HG03457 (cell line): ENCODE measurements around the gene ARL3.
"Not testable (repeated sequence)": the region's sequence is repeated elsewhere in the genome, so short reads cannot be mapped to it uniquely, and the experiment has no call there.

ENCODE experiments used
- ATAC-seq: cut with Tn5 transposase; IDR thresholded peaks from one replicate; pipeline ENCODE4 v1.9.1; 2021; ENCODE audit warnings: moderate number of reproducible peaks; ENCODE audit not compliant: unreplicated experiment

Gene ARL3

DNA sequence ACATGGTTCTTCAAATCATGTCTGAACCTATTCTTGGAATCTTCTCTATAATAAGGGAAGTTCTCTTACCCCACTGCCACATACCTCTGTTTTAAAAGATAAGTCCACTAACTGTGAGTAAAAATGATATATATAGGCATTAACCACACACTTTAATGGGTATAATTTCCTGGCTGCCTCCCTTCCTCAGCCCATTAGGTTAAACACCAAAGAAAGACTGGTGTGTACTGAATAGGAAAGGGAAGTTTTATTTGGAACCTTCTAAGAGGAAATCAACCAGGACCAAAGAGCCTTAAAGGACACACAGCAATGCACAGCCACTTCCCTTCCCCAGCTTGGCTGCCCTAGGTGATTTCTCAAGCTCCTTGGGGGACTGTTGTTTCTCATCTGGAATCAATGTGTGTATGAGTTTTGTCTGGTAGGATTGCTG, 24.5 kb upstream of the ARL3 start:
- no peak for ATAC-seq

DNA sequence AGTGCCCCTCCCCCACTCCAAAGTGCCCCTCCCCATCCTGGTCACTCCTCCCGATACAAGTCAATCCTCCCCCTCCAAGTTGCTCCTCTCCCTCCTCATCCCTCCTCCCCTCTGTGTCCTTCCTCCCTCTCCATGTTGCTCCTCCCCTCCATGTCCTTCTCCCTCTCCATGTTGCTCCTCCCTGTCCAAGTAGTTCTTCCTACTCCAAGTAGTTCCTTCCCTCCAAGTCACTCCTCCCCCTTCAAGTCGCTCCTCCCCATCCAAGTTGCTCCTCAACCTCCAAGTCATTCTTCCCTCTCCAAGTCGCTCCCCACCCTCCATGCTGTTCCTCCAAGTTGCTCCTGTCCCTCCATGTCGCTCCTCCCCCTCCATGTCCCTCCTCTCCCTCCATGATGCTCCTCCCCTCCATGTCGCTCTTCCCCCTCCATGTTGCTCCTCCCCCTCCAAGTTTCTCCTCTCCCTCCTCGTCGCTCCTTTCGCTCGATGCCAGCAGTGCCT, 20.9 kb upstream of the ARL3 start:
- no peak for ATAC-seq

GRCh38 chr10:102732661-102733060, 18.5 kb upstream of the ARL3 start:
- no peak for ATAC-seq

DNA sequence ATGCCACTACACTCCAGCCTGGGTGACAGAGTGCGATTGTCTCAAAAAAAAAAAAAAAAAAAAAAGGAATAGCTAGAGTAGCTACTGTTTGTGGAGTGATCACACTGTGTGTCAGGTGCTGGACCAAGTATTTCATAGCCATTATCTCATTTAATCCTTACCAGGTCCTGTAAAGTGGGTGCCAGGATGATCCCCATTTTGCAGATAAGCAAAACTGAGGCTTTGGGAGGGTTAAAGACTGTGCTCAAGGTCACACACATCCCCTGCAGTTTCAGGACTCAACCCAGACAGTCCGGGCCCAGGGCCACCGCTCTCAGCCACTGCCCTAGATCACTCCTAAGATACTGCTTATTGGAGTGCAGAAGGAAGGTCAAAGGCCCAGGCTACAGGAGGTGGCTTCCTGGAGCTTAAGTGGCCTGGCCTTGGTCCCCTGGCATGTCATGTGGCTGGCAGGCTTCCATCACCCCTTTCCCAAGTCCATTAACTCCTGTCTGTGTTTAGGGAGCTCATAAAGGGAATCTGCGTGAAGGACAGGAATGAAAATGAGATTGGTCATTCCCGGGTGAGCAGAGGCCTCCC, 17.1 kb upstream of the ARL3 start:
- no peak for ATAC-seq

- ATAC-seq = no peak
Observed at GRCh38 chr10:102729029-102730026, 15.1 kb upstream of the ARL3 start.

DNA sequence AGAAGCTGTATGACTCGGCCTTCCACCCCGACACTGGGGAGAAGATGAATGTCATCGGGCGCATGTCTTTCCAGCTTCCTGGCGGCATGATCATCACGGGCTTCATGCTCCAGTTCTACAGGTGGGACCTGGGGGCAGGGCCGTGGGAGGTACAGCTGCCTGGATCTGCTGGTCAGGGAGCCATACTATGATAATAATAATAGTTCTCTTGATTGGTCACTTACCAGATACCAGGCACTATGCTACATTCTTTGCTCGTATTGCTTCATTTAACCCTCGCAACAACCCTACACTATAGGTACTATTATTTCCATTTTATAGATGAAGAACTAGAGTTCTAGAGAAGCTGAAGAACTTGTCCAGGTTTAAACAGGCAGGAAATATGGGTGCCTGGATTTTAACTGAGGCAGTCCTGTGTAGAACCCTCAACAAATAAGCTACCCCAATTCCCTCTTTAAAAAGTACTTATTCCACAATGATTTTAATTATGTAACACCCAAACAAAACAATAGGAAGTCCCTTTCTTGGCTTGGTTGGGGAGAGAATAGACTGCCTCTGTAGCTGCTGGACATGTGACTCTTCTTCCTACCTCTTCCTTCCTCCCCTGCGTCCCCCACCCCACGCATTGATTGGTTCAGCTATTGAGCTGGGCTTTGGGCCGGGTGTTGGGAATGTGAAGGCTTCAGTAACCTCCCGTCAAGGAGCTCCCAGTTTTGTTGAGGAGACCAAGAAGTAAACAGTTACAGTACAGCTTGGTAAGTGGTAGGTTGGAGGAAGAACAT, 13.0 kb upstream of the ARL3 start:
- no peak for ATAC-seq

DNA sequence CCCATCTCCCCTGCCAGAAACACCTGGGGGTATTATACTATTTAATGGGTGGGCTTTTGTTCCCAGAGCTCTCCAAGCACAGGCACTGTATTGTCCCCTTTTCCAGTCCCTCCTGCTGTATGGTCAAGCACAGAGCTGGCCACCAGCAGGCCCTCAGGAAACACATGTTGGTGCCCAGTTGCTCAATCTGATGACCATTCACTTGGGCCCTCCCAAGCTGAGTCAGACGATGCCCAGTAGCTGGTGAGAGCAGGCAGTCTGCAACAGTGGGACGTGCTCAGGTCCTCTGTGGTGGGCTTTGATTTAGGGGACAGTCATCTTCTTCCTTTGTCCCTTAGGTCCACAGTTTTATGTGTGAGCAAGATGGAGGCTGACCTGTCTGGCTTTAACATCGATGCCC, 12.1 kb upstream of the ARL3 start:
- ATAC-seq = no peak

- no peak for ATAC-seq
Observed at GRCh38 chr10:102723989-102724388, 9.8 kb upstream of the ARL3 start.

DNA sequence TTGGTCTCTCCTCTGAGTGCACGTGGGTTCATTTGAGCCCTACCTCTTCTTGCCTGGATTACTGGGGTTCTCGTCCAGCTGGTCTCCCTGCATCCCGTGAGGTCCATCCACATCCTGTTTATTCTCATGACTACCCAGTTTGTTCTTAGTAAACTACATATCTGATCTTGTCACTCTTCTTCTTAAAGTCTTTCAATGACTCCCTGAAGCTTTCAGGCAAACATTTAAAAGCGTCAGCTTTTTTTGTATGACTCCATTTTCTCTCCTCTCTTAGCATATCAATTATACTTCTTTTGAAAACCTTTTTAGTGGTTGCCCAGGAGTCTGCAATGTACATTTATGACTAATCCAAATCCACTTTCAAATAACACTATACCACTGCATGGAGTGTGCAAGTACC, 7.8 kb upstream of the ARL3 start:
- no peak for ATAC-seq

DNA sequence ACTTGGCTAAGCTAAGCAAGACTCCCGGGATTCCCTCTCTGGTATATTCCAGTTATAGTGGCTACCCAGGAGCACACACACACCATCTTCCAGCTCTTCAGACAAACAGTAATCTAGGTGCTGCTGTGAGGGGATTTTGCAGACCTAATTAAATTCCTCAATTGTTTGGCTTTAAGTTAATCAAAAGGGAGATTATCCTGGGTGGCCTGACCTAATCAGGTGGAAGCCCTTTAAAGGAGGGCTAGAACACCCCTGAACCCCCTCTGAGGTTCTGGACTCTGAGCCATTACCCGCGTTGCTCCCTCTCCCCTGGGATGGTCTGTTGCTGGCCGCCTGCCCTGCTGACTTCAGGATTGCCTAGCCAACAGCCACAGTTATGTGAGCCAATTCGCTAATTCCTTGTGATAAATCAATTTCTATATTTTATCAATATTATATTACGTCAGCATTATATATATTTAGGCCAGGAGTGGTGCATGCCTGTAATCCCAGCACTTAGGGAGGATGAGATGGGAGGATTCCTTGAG, 6.6 kb upstream of the ARL3 start:
- no peak for ATAC-seq

GRCh38 chr10:102720337-102720736, 6.1 kb upstream of the ARL3 start:
- no peak for ATAC-seq

- no peak for ATAC-seq
Observed at GRCh38 chr10:102718220-102718619, 4.0 kb upstream of the ARL3 start.

GRCh38 chr10:102716900-102717565, 2.8 kb upstream of the ARL3 start:
- not testable (repeated sequence) for ATAC-seq

GRCh38 chr10:102715880-102716279, 1.7 kb upstream of the ARL3 start:
- ATAC-seq = no peak

DNA sequence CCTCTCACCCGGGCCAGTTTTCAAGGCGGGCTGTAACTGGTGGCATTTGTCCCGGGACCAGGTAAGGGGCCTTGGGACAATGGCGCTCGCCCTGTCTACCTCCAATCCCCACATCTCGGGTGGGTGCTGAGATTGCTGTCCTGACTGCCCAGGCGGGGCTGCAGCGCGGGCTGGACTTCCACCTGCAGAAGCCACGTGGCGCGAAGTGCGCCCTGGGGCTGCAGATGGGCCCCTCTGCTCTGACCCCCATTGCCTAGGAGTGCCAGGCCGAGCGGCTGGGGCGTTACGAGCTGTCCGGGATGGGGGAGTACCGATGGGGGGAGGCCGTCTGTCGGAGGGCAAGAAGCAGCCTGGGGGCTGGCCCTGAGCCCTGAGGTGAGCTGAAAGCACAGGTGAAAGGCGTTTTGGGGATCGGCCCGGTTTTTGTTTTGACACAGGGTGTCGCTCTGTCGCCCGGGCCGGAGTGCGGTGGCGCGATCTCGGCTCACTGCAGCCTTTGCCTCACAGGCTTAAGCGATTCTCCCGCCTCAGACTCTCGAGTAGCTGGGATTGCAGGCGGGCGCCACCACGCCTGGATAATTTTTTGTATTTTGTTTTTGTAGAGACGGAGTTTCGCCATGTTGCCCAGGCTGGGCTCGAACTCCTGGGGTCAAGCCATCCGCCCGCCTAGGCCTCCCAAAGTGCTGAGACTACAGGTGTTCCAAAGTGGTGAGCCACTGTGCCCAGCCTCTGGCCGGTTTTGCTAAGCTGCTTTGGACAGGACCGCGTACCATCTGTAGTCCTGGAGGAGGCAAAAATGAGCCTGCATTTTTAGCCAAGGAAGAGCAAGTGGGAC, 641 bp upstream of the ARL3 start, which contains the start of gene SFXN2:
Gene SFXN2, plus strand, starts transcription at position 16 of the 835 bp plus-strand sequence. CDS start 12,001 bp downstream, outside the sequence.
- peak; percentile 17 for ATAC-seq

GRCh38 chr10:102713539-102713813, 721 bp downstream of the ARL3 start:
- ATAC-seq = peak; percentile 36

DNA sequence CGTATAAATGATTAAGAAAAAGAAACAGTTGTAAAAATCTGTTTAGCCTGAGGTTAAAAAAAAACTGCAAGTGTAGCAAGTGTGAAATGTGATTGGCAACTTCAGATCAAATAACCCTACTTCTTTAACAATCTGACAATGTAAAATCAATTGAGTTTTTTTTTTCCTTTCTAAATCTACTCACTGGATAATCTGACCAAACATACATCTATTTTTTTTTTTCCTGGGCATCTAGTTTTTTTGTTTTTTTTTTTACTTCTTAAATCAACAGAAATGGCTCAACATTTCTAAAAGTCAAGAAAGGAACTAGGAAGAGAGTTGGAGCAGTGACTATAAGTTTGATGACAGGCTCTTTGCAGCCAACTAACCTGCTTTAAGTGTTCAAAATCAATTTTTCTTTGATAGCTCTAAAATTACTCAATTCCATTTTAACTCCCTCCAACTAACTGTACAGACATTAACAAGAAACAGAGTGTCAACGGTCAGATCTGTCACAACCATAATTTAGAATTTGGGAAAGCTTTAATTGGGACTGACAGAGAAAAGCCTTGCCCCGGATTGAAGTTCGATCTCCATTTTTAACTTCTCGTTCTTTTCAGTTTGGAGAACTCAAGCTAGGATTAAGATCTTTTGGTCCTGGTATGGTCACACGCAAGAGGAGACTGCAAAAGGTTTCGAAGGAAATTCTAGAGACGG, 1.2 kb downstream of the ARL3 start:
- no peak for ATAC-seq

- no peak for ATAC-seq
Observed at GRCh38 chr10:102712089-102712488, 2.1 kb downstream of the ARL3 start.

- ATAC-seq = no peak
Observed at GRCh38 chr10:102710609-102711008, 3.6 kb downstream of the ARL3 start.
